ENCODE results near the gene ACSF2. TPM values are rescaled to one million over a fixed set of nuclear protein-coding genes. Genes with fewer than 3 reads are reported as not detected.

ACSF2 gene
- total RNA-seq, 1 experiment from 2014 or later: 12.2 TPM

DNA sequence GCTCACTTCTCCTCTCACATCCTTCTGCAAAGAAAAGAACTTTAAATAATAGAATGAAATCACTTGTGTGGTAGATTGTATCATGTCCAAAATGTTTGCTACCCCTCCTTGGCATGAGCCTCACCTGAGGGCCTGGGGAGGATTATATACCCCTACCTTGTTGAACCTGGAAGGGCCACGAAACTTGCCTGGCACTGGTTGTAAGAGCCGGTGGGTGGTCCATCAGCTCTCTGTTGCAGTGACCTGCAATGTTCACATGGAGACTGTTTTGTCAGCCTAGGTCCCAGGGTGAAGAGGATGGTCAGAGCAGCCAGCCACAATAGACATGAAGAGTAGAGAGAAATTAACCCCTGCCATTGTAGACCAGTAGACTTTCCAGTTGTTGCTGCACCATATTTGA, 62.9 kb downstream of the ACSF2 start:
- H4K5ac ChIP-seq (ENCODE audit: insufficient read length, low read depth, low read length): no peak overlapping the region
- H3K4me3 Mint-ChIP-seq: no peak overlapping the region
- H3K4me1 Mint-ChIP-seq: peaks cover 9 to 15% of the 10 kb centered on the region in 2 experiments
- H3K4me1 ChIP-seq (ENCODE audit: insufficient read depth, low read length): no peaks in the 10 kb centered on the region
- no peaks in the 10 kb centered on the region for H3K23me2 ChIP-seq (ENCODE audit: insufficient read length, low read depth, low read length, poor library complexity, severe bottlenecking)
- no peak overlapping the region for H3K4ac ChIP-seq (ENCODE audit: low read depth, low read length)
- H2BK5ac ChIP-seq (ENCODE audit: insufficient read length, low read length): no peak overlapping the region
- peaks cover 0 to 22% (median 15%) of the 10 kb centered on the region in 3 experiments; a peak in 6 of 7 replicates for H3K36me3 Mint-ChIP-seq (ENCODE audit: insufficient read depth in 1 of 3, low read depth in 3 of 3)
- no peak overlapping the region for H3K23ac ChIP-seq (ENCODE audit: insufficient read length, low read depth, low read length)
- H3K14ac ChIP-seq (ENCODE audit: insufficient read depth, low read length): no peak overlapping the region
- H3T11ph ChIP-seq (ENCODE audit: low read length): no peak overlapping the region
- H3K27me3 ChIP-seq (ENCODE audit: insufficient read depth, low read length): no peaks in the 10 kb centered on the region
- H4K8ac ChIP-seq (replicated peaks; ENCODE audit: insufficient read length, low read depth, low read length): no peak overlapping the region
- H3K9ac ChIP-seq (ENCODE audit: extremely low read depth, insufficient read length, low read length): no peak overlapping the region
- no peak overlapping the region for H2BK15ac ChIP-seq (ENCODE audit: low read depth, low read length)
- no peaks in the 10 kb centered on the region for H3K9me3 ChIP-seq (ENCODE audit: control insufficient read depth, low read depth, low read length)
- no peak overlapping the region for H2AK5ac ChIP-seq (ENCODE audit: insufficient read length, low read length)
- no peak overlapping the region for H3K56ac ChIP-seq (ENCODE audit: insufficient read length, low read depth, low read length)
- peaks cover 3% of the 10 kb centered on the region; the same call in 1 of the 2 replicates for H3K27me3 Mint-ChIP-seq (ENCODE audit: low read depth)
- H3K79me2 ChIP-seq (ENCODE audit: insufficient read depth, low read length): no peaks in the 10 kb centered on the region
- TF ChIP-seq, protein P1, sequence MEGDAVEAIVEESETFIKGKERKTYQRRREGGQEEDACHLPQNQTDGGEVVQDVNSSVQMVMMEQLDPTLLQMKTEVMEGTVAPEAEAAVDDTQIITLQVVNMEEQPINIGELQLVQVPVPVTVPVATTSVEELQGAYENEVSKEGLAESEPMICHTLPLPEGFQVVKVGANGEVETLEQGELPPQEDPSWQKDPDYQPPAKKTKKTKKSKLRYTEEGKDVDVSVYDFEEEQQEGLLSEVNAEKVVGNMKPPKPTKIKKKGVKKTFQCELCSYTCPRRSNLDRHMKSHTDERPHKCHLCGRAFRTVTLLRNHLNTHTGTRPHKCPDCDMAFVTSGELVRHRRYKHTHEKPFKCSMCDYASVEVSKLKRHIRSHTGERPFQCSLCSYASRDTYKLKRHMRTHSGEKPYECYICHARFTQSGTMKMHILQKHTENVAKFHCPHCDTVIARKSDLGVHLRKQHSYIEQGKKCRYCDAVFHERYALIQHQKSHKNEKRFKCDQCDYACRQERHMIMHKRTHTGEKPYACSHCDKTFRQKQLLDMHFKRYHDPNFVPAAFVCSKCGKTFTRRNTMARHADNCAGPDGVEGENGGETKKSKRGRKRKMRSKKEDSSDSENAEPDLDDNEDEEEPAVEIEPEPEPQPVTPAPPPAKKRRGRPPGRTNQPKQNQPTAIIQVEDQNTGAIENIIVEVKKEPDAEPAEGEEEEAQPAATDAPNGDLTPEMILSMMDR (conservative IDR thresholded peaks at IDR 0.05): no peak
- no peak overlapping the region for H3K18ac ChIP-seq (ENCODE audit: insufficient read length, low read depth, low read length)
- H4K20me1 ChIP-seq (ENCODE audit: control insufficient read depth, insufficient read depth, insufficient read length): no peaks in the 10 kb centered on the region
- no peak overlapping the region; a peak in 1 of 7 replicates for H3K27ac Mint-ChIP-seq
- H3K9me3 Mint-ChIP-seq: no peaks in the 10 kb centered on the region
- H2AFZ ChIP-seq (ENCODE audit: low read length): no peak overlapping the region
- DNase-seq: no peak
- no CpG with 5 or more reads among the region's 2 CpGs for WGBS (ENCODE audit: extremely low coverage, insufficient read length, low lambda C conversion rate)
- no peaks in the 10 kb centered on the region for H3K79me1 ChIP-seq (ENCODE audit: insufficient read depth, low read depth, low read length, poor library complexity, severe bottlenecking)
- no peak overlapping the region for H2BK120ac ChIP-seq (ENCODE audit: low read depth, low read length, poor library complexity, severe bottlenecking)
- H3K27ac ChIP-seq (ENCODE audit: insufficient read length, low read depth, low read length): no peak overlapping the region
- H2BK12ac ChIP-seq (ENCODE audit: insufficient read length, low read depth, low read length): no peak overlapping the region
- H4K91ac ChIP-seq (ENCODE audit: insufficient read length, low read depth, low read length): no peak overlapping the region
- H3K4me2 ChIP-seq (ENCODE audit: insufficient read depth, insufficient read length, low read length): no peak overlapping the region
- H2BK20ac ChIP-seq (ENCODE audit: low read depth, low read length, poor library complexity, severe bottlenecking): no peak overlapping the region
